Endothelial cell of umbilical vein (primary cell): ENCODE data around the gene MAL. TPM values are rescaled to one million over a fixed set of nuclear protein-coding genes. Genes with fewer than 3 reads are reported as not detected.

Experiments used
- BruUV-seq: library from RNA; stranded (reverse); fragments of 400-500 nt; replicated peaks from 2 replicates; lab custom pipeline; 2021; lab: Mats Ljungman, UMichigan
- CTCF ChIA-PET: fragments of 300-600, 350-600 bp; sonication (Branson Sonifier 250); formaldehyde crosslinking; loops from one replicate; lab custom pipeline; 2021; ENCODE audit warnings: antibody characterized with exemption, inconsistent platforms; lab: Charles Lee
- POLR2A ChIA-PET: fragments of 300-600, 350-600 bp; sonication (Branson Sonifier 250); formaldehyde crosslinking; loops from one replicate; lab custom pipeline; 2021; ENCODE audit warnings: antibody characterized with exemption, inconsistent platforms; lab: Charles Lee
- DNase-seq: peaks from one replicate; pipeline ENCODE4 v3.0.0-alpha.2; 2011; ENCODE audit warnings: low read depth, low spot score
- FAIRE-seq: peaks from 2 replicates; lab custom pipeline; 2011; peaks lifted over from hg19 to GRCh38; lab: Jason Lieb, UNC
- H2AFZ ChIP-seq: 2 replicates; pipeline ENCODE4 v1.6.0; 2012; ENCODE audit warnings: low read depth, low read length, control low read depth, inconsistent platforms
- H3K27ac ChIP-seq: 2 replicates; pipeline ENCODE4 v1.5.1; 2011; ENCODE audit warnings: low read depth, mild to moderate bottlenecking, control low read depth, low read length, moderate library complexity; ENCODE audit not compliant: insufficient read depth
- H3K27me3 ChIP-seq, 2 experiments: 2 replicates each; pipeline versions ENCODE4 v1.6.0 to v1.6.1; 2011; ENCODE audit warnings: low read length in 2 of 2, mixed read lengths in 1 of 2; ENCODE audit not compliant: control insufficient read depth in 2 of 2, insufficient read depth in 2 of 2
- H3K36me3 ChIP-seq, 2 experiments: 2 replicates in 1 of 2; 3 replicates in 1 of 2; pipeline ENCODE4 v1.5.1; 2011; ENCODE audit warnings: low read length in 2 of 2, mild to moderate bottlenecking in 1 of 2, moderate library complexity in 1 of 2; ENCODE audit not compliant: control insufficient read depth in 2 of 2, insufficient read depth in 2 of 2; ENCODE audit errors: extremely low read depth in 1 of 2
- H3K4me1 ChIP-seq: 3 replicates; pipeline ENCODE4 v1.5.1; 2011; ENCODE audit warnings: mild to moderate bottlenecking, low read length; ENCODE audit not compliant: control insufficient read depth, insufficient read depth; ENCODE audit errors: extremely low read depth
- H3K4me2 ChIP-seq: 2 replicates; pipeline ENCODE4 v1.6.1; 2011; ENCODE audit warnings: low read length, control low read depth, mixed read lengths; ENCODE audit not compliant: insufficient read depth
- H3K4me3 ChIP-seq, 3 experiments: fragments of 200-600 bp in 1 of 3; sonication (generic), shearing (Covaris generic) in 1 of 3; replicated peaks in 1 of 3; 2 replicates each; pipeline ENCODE4 v1.5.1; 2011 to 2016; ENCODE audit warnings: control low read depth in 3 of 3, low read length in 3 of 3, mild to moderate bottlenecking in 2 of 3, inconsistent platforms in 1 of 3, low read depth in 1 of 3, moderate library complexity in 1 of 3; ENCODE audit not compliant: insufficient read depth in 1 of 3
- H3K79me2 ChIP-seq: 2 replicates; pipeline ENCODE4 v1.6.0; 2012; ENCODE audit warnings: low read length, inconsistent platforms; ENCODE audit not compliant: control insufficient read depth, insufficient read depth
- H3K9ac ChIP-seq: replicated peaks from 2 replicates; pipeline ENCODE3; 2011; ENCODE audit warnings: low read length, control low read depth; ENCODE audit not compliant: insufficient read depth; ENCODE audit errors: extremely low read depth
- H3K9me1 ChIP-seq: replicated peaks from 3 replicates; pipeline ENCODE4 v1.6.0; 2011; ENCODE audit warnings: mild to moderate bottlenecking, low read length; ENCODE audit not compliant: control insufficient read depth, insufficient read depth; ENCODE audit errors: extremely low read depth
- H3K9me3 ChIP-seq: replicated peaks from 2 replicates; pipeline ENCODE4 v1.5.1; 2012; ENCODE audit warnings: low read length, inconsistent platforms; ENCODE audit not compliant: control insufficient read depth, insufficient read depth
- H4K20me1 ChIP-seq: replicated peaks from 2 replicates; pipeline ENCODE3; 2011; ENCODE audit warnings: mild to moderate bottlenecking, low read length; ENCODE audit not compliant: control insufficient read depth, insufficient read depth; ENCODE audit errors: extremely low read depth
- CTCF ChIP-seq, 2 donors: IDR thresholded peaks; 1 replicate in 1 of 2; 2 replicates in 1 of 2; pipeline ENCODE4 v1.5.1; 2011; ENCODE audit warnings: low read length in 2 of 2, mild to moderate bottlenecking in 2 of 2, moderate library complexity in 2 of 2, control low read depth in 1 of 2, inconsistent platforms in 1 of 2, low read depth in 1 of 2; ENCODE audit not compliant: insufficient read depth in 1 of 2; ENCODE audit errors: extremely low read depth in 1 of 2
- EZH2 ChIP-seq: IDR thresholded peaks from 2 replicates; pipeline ENCODE4 v1.6.1; 2012; ENCODE audit warnings: borderline replicate concordance, low read depth, mild to moderate bottlenecking, moderate library complexity, low read length, inconsistent platforms; ENCODE audit not compliant: severe bottlenecking
- FOS ChIP-seq: IDR thresholded peaks from 2 replicates; pipeline ENCODE4 v1.6.1; 2011; ENCODE audit warnings: mild to moderate bottlenecking, low read length, moderate library complexity, borderline replicate concordance; ENCODE audit not compliant: insufficient read depth
- GATA2 ChIP-seq: IDR thresholded peaks from 2 replicates; pipeline ENCODE4 v1.7.0; 2011; ENCODE audit warnings: low read depth, mild to moderate bottlenecking, moderate library complexity, mixed read lengths, low read length; ENCODE audit not compliant: insufficient read length, insufficient read depth
- JUN ChIP-seq: IDR thresholded peaks from 2 replicates; pipeline ENCODE4 v1.6.1; 2011; ENCODE audit warnings: borderline replicate concordance, low read depth; ENCODE audit not compliant: insufficient read length, insufficient read depth
- MYC ChIP-seq: IDR thresholded peaks from one replicate; pipeline ENCODE4 v1.6.1; 2011; ENCODE audit warnings: mild to moderate bottlenecking, low read depth, low read length
- POLR2A ChIP-seq: IDR thresholded peaks from 2 replicates; pipeline ENCODE4 v1.6.1; 2012; ENCODE audit warnings: low read depth, mild to moderate bottlenecking, control low read depth, low read length
- POLR2AphosphoS5 ChIP-seq: IDR thresholded peaks from 2 replicates; pipeline ENCODE4 v1.6.1; 2012; ENCODE audit warnings: low read depth, mild to moderate bottlenecking, control low read depth, low read length, moderate library complexity; ENCODE audit not compliant: insufficient read depth
- dilution Hi-C: fragments of 300-500 bp; cut with MboI; formaldehyde crosslinking; loops from one replicate; pipeline ENCODE4 v1.15.0; 2019; ENCODE audit warnings: low sequenced_read_pairs; ENCODE audit not compliant: extremely low pct_ligation_motif_present
- intact Hi-C: fragments of 100-400 bp; cut with micrococcal nuclease; formaldehyde crosslinking; loops from one replicate; pipeline ENCODE4 v1.10.0; 2022
- polyA plus RNA-seq, 4 experiments: library from polyadenylated mRNA; depleted of rRNA in 3 of 4; stranded (reverse) in 3 of 4; unstranded in 1 of 4; fragments of >200 nt; gene quantifications; 2 replicates each; pipeline versions ENCODE4 v1.2.1 to v1.2.3, GENCODE V29; 2011 to 2012; ENCODE audit warnings: missing spikeins in 1 of 4
- total RNA-seq: library from RNA; stranded (reverse); gene quantifications from 2 replicates; pipeline ENCODE4 v1.2.3, GENCODE V29; 2021
- TF ChIP-seq, protein P1 (sequence below): IDR thresholded peaks from 2 replicates; pipeline ENCODE4 v1.6.1; 2011; ENCODE audit not compliant: insufficient read depth, insufficient read length

Gene MAL
- total and polyA plus RNA-seq, 2 donors (not counting 3 experiments of a cell fraction or from before 2014, with no cell fraction given): not detected

GRCh38 chr2:95048825-95049682, 23.5 kb downstream of the MAL start:
- H3K4me1 ChIP-seq: no peaks in the 10 kb centered on the region
- no peak overlapping the region for H3K9ac ChIP-seq
- H3K36me3 ChIP-seq: no peaks in the 10 kb centered on the region
- H3K9me1 ChIP-seq: no peaks in the 10 kb centered on the region
- intact Hi-C loops: no loop called here
- H3K79me2 ChIP-seq: no peaks in the 10 kb centered on the region
- no peaks in the 10 kb centered on the region for H3K9me3 ChIP-seq
- FAIRE-seq: no peak
- no peak overlapping the region for H3K4me3 ChIP-seq
- TF ChIP-seq MYC (no peak), FOS (no peak), CTCF (IDR thresholded peaks at IDR 0.05; ENCODE audit: extremely low read depth in 1 of 2, insufficient read depth in 1 of 2, low read depth in 1 of 2, low read length in 2 of 2) (no peak), GATA2 (no peak), POLR2A (no peak), POLR2AphosphoS5 (no peak), JUN (no peak), EZH2 (no peak)
- TF ChIP-seq, protein P1, sequence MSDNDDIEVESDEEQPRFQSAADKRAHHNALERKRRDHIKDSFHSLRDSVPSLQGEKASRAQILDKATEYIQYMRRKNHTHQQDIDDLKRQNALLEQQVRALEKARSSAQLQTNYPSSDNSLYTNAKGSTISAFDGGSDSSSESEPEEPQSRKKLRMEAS: no peak
- no TSS peak for BruUV-seq
- no peaks in the 10 kb centered on the region for H4K20me1 ChIP-seq
- dilution Hi-C loops: no loop called here
- ChIA-PET POLR2A (no interaction called here), CTCF (no interaction called here)
- no peaks in the 10 kb centered on the region for H3K27me3 ChIP-seq
- no peak overlapping the region for H3K27ac ChIP-seq
- H2AFZ ChIP-seq: no peak overlapping the region
- no peak for DNase-seq
- no peak overlapping the region for H3K4me2 ChIP-seq
